Large intestine (tissue), 12 donors: ENCODE measurements around the gene CCDC194. TPM values are rescaled to one million over a fixed set of nuclear protein-coding genes. Genes with fewer than 3 reads are reported as not detected.

Source experiments
- DNase-seq, 2 donors: peaks; one replicate each; pipeline versions ENCODE4 v3.0.0 to v3.0.0-alpha.2; 2013
- H3K27ac ChIP-seq: one replicate; pipeline ENCODE4 v1.5.1; 2013; ENCODE audit warnings: low read length
- H3K27me3 ChIP-seq: 2 replicates; pipeline ENCODE4 v1.6.1; 2013; ENCODE audit warnings: low read length; ENCODE audit not compliant: control insufficient read depth, insufficient read depth
- H3K36me3 ChIP-seq: 2 replicates; pipeline ENCODE4 v1.6.1; 2013; ENCODE audit warnings: low read length; ENCODE audit not compliant: control insufficient read depth, insufficient read depth
- H3K4me1 ChIP-seq: one replicate; pipeline ENCODE4 v1.6.1; 2013; ENCODE audit warnings: low read length; ENCODE audit not compliant: control insufficient read depth, insufficient read depth
- H3K4me3 ChIP-seq: one replicate; pipeline ENCODE4 v1.5.1; 2013; ENCODE audit warnings: low read length
- H3K9me3 ChIP-seq: one replicate; pipeline ENCODE4 v1.6.1; 2013; ENCODE audit warnings: mild to moderate bottlenecking, low read depth, low read length, moderate library complexity; ENCODE audit not compliant: control insufficient read depth
- WGBS: methylation state at CpG from one replicate; pipeline ENCODE4 v1.1.5; 2013; ENCODE audit warnings: low lambda C conversion rate; ENCODE audit not compliant: insufficient coverage; 5-methylcytosine and 5-hydroxymethylcytosine counted together
- long read RNA-seq, 11 donors: transcript quantifications; one replicate each; lab custom pipeline, GENCODE V29; 2026
- polyA plus RNA-seq: library from polyadenylated mRNA; unstranded; fragments of 120-200 nt; gene quantifications from one replicate; pipeline ENCODE4 v1.2.1, GENCODE V29; 2013

The CCDC194 gene
- polyA plus RNA-seq: 0.28 TPM
- long read RNA-seq, donor 1: 0 reads
- long read RNA-seq, donor 2: 0 reads
- long read RNA-seq, donor 3: 0 reads
- long read RNA-seq, donor 4: 0 reads
- long read RNA-seq, donor 5: 0 reads
- long read RNA-seq, donor 6: 0 reads
- long read RNA-seq, donor 7: 0 reads
- long read RNA-seq, donor 8: 0 reads
- long read RNA-seq, donor 9: 0 reads
- long read RNA-seq, donor 10: 0 reads
- long read RNA-seq, donor 11, partial matches to known transcripts: 0 of 1 reads
- long read RNA-seq, donor 11, other reads (novel, unspliced or antisense): 0 of 1 reads

DNA sequence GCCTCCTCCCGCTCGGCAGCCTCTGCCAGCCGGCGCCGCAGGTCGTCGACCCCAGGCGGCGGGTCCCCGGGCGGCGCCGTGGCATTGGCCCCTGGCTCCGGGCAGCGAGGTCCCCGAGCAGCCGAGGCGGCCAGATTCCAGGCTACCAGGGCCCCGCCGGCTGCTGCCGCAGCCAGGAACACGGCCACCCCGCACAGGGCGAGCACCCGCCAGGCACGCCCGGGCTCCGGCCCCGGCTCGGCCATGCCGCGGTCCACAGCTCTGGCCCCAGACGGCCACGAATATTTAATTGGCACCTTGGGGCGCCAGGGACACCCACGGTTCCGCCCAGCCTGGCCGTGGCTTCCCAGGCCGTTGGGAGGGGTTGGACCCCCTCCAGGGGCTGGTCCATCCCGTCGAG is at the start of gene CCDC194:
Gene CCDC194 (minus strand): TSS at position 283 of the 400 bp plus-strand sequence. CDS start 38 bp downstream, at position 245.
- no peak within 1 kb of the TSS for H3K27ac ChIP-seq
- H3K4me1 ChIP-seq: peaks cover 7% of the 10 kb centered on the region
- no CpG with 5 or more reads among the region's 41 CpGs for WGBS
- no peaks in the 10 kb centered on the region for H3K9me3 ChIP-seq
- no peaks in the 10 kb centered on the region for H3K36me3 ChIP-seq
- peaks cover 43% of the 10 kb centered on the region for H3K27me3 ChIP-seq
- H3K4me3 ChIP-seq: no peak within 1 kb of the TSS
- no peak for DNase-seq

DNA sequence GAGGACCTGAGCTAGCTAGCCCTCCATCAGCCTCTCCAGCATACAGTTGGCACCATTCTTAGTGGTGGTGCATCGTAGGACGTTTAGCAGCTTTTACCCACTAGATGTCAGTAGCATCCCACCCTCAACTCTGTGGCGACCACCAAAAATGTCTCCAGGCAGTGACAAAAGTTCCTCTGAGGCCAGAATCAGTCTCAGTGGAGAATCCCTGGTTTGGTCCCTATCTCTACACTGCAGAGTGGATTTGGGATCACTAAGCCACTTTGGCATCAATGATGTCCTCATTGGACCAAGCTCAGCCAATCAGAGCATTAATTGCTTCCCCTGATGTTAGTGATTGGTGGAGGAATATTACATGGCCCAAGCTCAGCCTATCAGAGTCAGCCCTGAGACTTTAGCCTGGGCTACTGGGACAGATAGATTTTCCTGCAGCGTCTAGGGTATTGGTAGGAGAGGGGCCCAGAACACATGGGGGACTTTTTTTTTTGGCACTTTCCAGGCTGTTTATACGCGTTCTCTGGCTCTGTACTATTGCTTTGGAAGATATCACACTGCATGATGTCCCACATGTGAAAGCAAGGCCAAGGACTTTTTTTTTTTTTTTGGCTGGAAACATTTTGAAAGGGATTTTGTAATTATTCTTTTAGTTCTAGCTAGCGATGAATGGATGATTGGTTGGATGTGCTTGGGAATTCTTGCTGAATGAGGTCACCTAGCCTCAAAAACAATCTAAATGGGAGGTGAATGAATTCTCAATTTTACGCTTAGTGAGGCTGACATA is 47.4 kb upstream of the CCDC194 start:
- peaks cover 2% of the 10 kb centered on the region for H3K9me3 ChIP-seq
- no CpG with 5 or more reads among the region's 8 CpGs for whole genome bisulfite sequencing
- no peaks in the 10 kb centered on the region for H3K36me3 ChIP-seq
- H3K4me1 ChIP-seq: no peaks in the 10 kb centered on the region
- no peak for DNase-seq
- no peaks in the 10 kb centered on the region for H3K27me3 ChIP-seq
- H3K4me3 ChIP-seq: no peak overlapping the region
- no peak overlapping the region for H3K27ac ChIP-seq

- no CpG with 5 or more reads among the region's 7 CpGs for WGBS
- Histone ChIP-seq H3K27me3 (no peaks in the 10 kb centered on the region), H3K36me3 (no peaks in the 10 kb centered on the region), H3K27ac (no peak overlapping the region), H3K4me3 (no peak overlapping the region), H3K9me3 (peaks cover 5% of the 10 kb centered on the region), H3K4me1 (no peaks in the 10 kb centered on the region)
- DNase-seq: no peak
Measured at GRCh38 chr19:17436874-17437267, 42.9 kb upstream of the CCDC194 start.

DNA sequence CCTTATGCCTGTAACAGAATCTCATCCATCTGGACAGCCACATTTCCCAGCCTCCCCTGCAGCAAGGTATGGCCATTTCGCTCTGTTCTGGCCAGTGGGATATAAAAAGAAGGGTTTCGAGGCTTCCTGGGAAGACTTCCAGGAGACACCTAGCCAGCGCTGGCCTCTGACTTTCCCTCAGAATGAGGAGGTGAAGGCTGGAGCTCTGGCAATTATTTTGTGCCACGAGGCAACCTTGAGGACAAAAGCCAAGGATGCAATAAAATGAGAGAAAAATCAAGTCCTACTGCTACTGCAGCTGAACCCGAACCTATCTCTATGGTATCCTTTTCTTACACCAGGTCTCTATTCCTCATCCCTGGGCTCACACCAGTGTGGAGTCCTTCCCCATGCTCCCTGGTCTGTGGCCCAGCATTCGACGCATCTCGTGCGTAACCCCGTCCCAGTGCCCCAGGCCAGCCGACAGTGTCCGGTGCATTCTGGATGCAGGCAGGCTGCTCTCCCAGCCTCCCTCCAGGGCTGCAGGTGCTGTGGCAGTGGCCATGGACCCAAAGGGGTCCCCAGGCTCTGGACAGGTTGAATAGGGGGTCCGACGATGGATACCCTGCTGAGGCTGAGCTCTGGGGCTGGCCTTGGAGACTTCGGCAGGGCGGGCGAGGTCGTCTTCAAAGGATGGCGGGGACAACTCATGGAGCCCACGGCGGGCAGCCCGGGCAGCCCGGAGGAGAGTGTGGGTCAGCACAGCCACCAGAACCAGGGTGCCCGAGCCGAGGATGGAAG is 42.3 kb upstream of the CCDC194 start:
- Histone ChIP-seq H3K27ac (no peak overlapping the region), H3K36me3 (no peaks in the 10 kb centered on the region), H3K27me3 (no peaks in the 10 kb centered on the region), H3K4me1 (no peaks in the 10 kb centered on the region), H3K4me3 (no peak overlapping the region), H3K9me3 (peaks cover 5% of the 10 kb centered on the region)
- WGBS: 100% methylated on average over 1 of the region's 25 CpGs
- no peak for DNase-seq

GRCh38 chr19:17435218-17435617 is 41.2 kb upstream of the CCDC194 start:
- no CpG with 5 or more reads among the region's 7 CpGs for WGBS
- Histone ChIP-seq H3K27ac (no peak overlapping the region), H3K9me3 (peaks cover 5% of the 10 kb centered on the region), H3K4me3 (no peak overlapping the region), H3K4me1 (no peaks in the 10 kb centered on the region), H3K36me3 (no peaks in the 10 kb centered on the region), H3K27me3 (no peaks in the 10 kb centered on the region)
- DNase-seq: no peak

DNA sequence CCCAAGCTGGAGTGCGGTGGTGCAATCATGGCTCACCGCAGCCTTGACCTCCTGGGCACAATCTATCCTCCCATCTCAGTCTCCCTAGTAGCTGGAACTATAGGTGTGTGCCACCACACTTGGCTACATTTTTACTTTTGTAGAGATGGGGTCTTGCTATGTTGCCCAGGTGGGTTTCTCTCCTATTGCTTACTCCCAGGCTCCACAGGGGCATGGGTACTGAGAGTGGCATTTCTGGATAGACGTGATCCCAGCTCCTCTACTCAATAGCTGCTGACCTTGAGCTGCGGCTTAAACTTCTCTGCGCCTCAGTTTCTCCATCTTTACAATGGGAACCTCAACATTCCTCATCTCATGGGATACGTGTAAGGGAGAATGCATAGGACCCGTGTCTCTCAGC is 37.4 kb upstream of the CCDC194 start:
- WGBS: no CpG with 5 or more reads among the region's 7 CpGs
- Histone ChIP-seq H3K36me3 (no peaks in the 10 kb centered on the region), H3K27me3 (no peaks in the 10 kb centered on the region), H3K9me3 (peaks cover 2% of the 10 kb centered on the region), H3K4me1 (no peaks in the 10 kb centered on the region), H3K27ac (no peak overlapping the region), H3K4me3 (no peak overlapping the region)
- no peak for DNase-seq

GRCh38 chr19:17429641-17430113 is 35.7 kb upstream of the CCDC194 start:
- no peaks in the 10 kb centered on the region for H3K36me3 ChIP-seq
- WGBS: no CpG with 5 or more reads among the region's 17 CpGs
- peaks cover 4% of the 10 kb centered on the region for H3K4me1 ChIP-seq
- no peaks in the 10 kb centered on the region for H3K27me3 ChIP-seq
- no peak overlapping the region for H3K4me3 ChIP-seq
- no peak overlapping the region for H3K27ac ChIP-seq
- H3K9me3 ChIP-seq: no peaks in the 10 kb centered on the region
- DNase-seq: no peak

GRCh38 chr19:17424743-17425365 is 30.9 kb upstream of the CCDC194 start:
- Histone ChIP-seq H3K9me3 (no peaks in the 10 kb centered on the region), H3K27me3 (no peaks in the 10 kb centered on the region), H3K27ac (no peak overlapping the region), H3K4me3 (no peak overlapping the region), H3K4me1 (peaks cover 4% of the 10 kb centered on the region), H3K36me3 (peaks cover 13% of the 10 kb centered on the region)
- peak; percentile 33 to 40 for DNase-seq
- 0% methylated on average over 2 of the region's 27 CpGs for WGBS

GRCh38 chr19:17423429-17424208 is 29.6 kb upstream of the CCDC194 start:
- DNase-seq: no peak
- peaks cover 7% of the 10 kb centered on the region for H3K4me1 ChIP-seq
- no CpG with 5 or more reads among the region's 20 CpGs for WGBS
- no peaks in the 10 kb centered on the region for H3K9me3 ChIP-seq
- H3K27ac ChIP-seq: no peak overlapping the region
- H3K4me3 ChIP-seq: no peak overlapping the region
- no peaks in the 10 kb centered on the region for H3K27me3 ChIP-seq
- H3K36me3 ChIP-seq: peaks cover 13% of the 10 kb centered on the region
